Colonic mucosa (tissue), 4 donors: ENCODE results near the gene CLPSL1. TPM values are rescaled to one million over a fixed set of nuclear protein-coding genes. Genes with fewer than 3 reads are reported as not detected.

Experiments
- DNase-seq: peaks from one replicate; pipeline ENCODE4 v3.0.0-alpha.2; 2020
- H3K27ac ChIP-seq: fragments of 200-600 bp; one replicate; pipeline ENCODE4 v1.8.0; 2021
- H3K27me3 ChIP-seq: fragments of 200-600 bp; one replicate; pipeline ENCODE4 v1.8.0; 2021
- H3K36me3 ChIP-seq: fragments of 200-600 bp; one replicate; pipeline ENCODE4 v1.8.0; 2021
- H3K4me1 ChIP-seq: fragments of 200-600 bp; one replicate; pipeline ENCODE4 v1.8.0; 2021; ENCODE audit warnings: mild to moderate bottlenecking
- H3K4me3 ChIP-seq: fragments of 200-600 bp; one replicate; pipeline ENCODE4 v1.8.0; 2021
- H3K9ac ChIP-seq, 2 donors: one replicate each; pipeline ENCODE4 v1.7.0; 2013; ENCODE audit warnings: control low read depth in 2 of 2, low read depth in 2 of 2, low read length in 2 of 2
- H3K9me3 ChIP-seq: fragments of 200-600 bp; one replicate; pipeline ENCODE4 v1.8.0; 2021
- intact Hi-C: fragments of 100-400 bp; cut with DNase I; formaldehyde crosslinking; loops from one replicate; pipeline ENCODE4 v1.14.1; 2022
- total RNA-seq, 2 donors: library from RNA; stranded (reverse); fragmentation: NEBNext Ultra II Directional in 1 of 2; extraction: Animal tissue kit (Norgen Biotek cat#: 25700) in 1 of 2; gene quantifications; one replicate each; pipeline ENCODE4 v1.2.1, GENCODE V29; 2021
- TF ChIP-seq, protein P1 (sequence below): fragments of 200-600 bp; IDR thresholded peaks from one replicate; pipeline ENCODE4 v1.8.0; 2022; ENCODE audit warnings: antibody characterized with exemption, mild to moderate bottlenecking
- donor health status: healthy.
- donor health status: DM: no; HTN: no; CAD: no.
- donor health status: DM: no; HTN: no; CAD: no.

Gene CLPSL1
- total RNA-seq, 2 donors from 2014 or later, result not detected

GRCh38 chr6:35794536-35795452 lies 14.0 kb downstream of the CLPSL1 start:
- no peak for DNase-seq
- intact Hi-C loops, result no loop called here
- H3K9ac ChIP-seq, result no peak overlapping the region
- H3K9me3 ChIP-seq, result no peaks in the 10 kb centered on the region
- H3K4me3 ChIP-seq, result no peak overlapping the region
- TF ChIP-seq, protein P1, sequence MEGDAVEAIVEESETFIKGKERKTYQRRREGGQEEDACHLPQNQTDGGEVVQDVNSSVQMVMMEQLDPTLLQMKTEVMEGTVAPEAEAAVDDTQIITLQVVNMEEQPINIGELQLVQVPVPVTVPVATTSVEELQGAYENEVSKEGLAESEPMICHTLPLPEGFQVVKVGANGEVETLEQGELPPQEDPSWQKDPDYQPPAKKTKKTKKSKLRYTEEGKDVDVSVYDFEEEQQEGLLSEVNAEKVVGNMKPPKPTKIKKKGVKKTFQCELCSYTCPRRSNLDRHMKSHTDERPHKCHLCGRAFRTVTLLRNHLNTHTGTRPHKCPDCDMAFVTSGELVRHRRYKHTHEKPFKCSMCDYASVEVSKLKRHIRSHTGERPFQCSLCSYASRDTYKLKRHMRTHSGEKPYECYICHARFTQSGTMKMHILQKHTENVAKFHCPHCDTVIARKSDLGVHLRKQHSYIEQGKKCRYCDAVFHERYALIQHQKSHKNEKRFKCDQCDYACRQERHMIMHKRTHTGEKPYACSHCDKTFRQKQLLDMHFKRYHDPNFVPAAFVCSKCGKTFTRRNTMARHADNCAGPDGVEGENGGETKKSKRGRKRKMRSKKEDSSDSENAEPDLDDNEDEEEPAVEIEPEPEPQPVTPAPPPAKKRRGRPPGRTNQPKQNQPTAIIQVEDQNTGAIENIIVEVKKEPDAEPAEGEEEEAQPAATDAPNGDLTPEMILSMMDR, result no peak
- no peaks in the 10 kb centered on the region for H3K36me3 ChIP-seq
- H3K27me3 ChIP-seq, result no peaks in the 10 kb centered on the region
- H3K4me1 ChIP-seq, result no peaks in the 10 kb centered on the region
- H3K27ac ChIP-seq, result no peak overlapping the region

GRCh38 chr6:35795453-35796071 lies 14.7 kb downstream of the CLPSL1 start:
- H3K36me3 ChIP-seq, result no peaks in the 10 kb centered on the region
- no peak overlapping the region for H3K9ac ChIP-seq
- no peaks in the 10 kb centered on the region for H3K4me1 ChIP-seq
- no peaks in the 10 kb centered on the region for H3K9me3 ChIP-seq
- no peak overlapping the region for H3K4me3 ChIP-seq
- no peak for DNase-seq
- TF ChIP-seq, protein P1, result no peak
- intact Hi-C loops, result no loop called here
- H3K27me3 ChIP-seq, result no peaks in the 10 kb centered on the region
- no peak overlapping the region for H3K27ac ChIP-seq

- Histone ChIP-seq H3K36me3 (no peaks in the 10 kb centered on the region), H3K4me1 (no peaks in the 10 kb centered on the region), H3K9ac (no peak overlapping the region), H3K27ac (no peak overlapping the region), H3K27me3 (no peaks in the 10 kb centered on the region), H3K4me3 (no peak overlapping the region), H3K9me3 (no peaks in the 10 kb centered on the region)
- TF ChIP-seq, protein P1, result no peak
- intact Hi-C loops, result no loop called here
- no peak for DNase-seq
These were observed 15.4 kb downstream of the CLPSL1 start for GRCh38 chr6:35796236-35796635.

- TF ChIP-seq, protein P1, result no peak
- DNase-seq, result no peak
- Histone ChIP-seq H3K27me3 (no peaks in the 10 kb centered on the region), H3K27ac (no peak overlapping the region), H3K9me3 (no peaks in the 10 kb centered on the region), H3K36me3 (no peaks in the 10 kb centered on the region), H3K9ac (no peak overlapping the region), H3K4me1 (no peaks in the 10 kb centered on the region), H3K4me3 (no peak overlapping the region)
- intact Hi-C loops, result no loop called here
These were observed 17.2 kb downstream of the CLPSL1 start for GRCh38 chr6:35797837-35798526.

GRCh38 chr6:35798706-35799105 lies 17.9 kb downstream of the CLPSL1 start:
- DNase-seq, result no peak

More at GRCh38 chr6:35798706-35799105, 17.9 kb downstream of the CLPSL1 start:
- no peak overlapping the region for H3K4me3 ChIP-seq
- no peaks in the 10 kb centered on the region for H3K27me3 ChIP-seq
- no peaks in the 10 kb centered on the region for H3K36me3 ChIP-seq
- H3K4me1 ChIP-seq, result no peaks in the 10 kb centered on the region
- intact Hi-C loops, result no loop called here
- TF ChIP-seq, protein P1, result no peak
- no peak overlapping the region for H3K9ac ChIP-seq
- no peaks in the 10 kb centered on the region for H3K9me3 ChIP-seq
- no peak overlapping the region for H3K27ac ChIP-seq
